Esophagus squamous epithelium (tissue), 4 donors: ENCODE measurements around the gene SYNRG.

Source experiments
- CTCF ChIP-seq, 6 experiments: fragments of 450-650 bp in 4 of 6; fragments of 200-600 bp in 2 of 6; sonication (generic) in 2 of 6; IDR thresholded peaks; one replicate each; pipeline ENCODE4 v1.5.1; 2016 to 2019; ENCODE audit warnings: antibody characterized with exemption in 6 of 6, mild to moderate bottlenecking in 4 of 6, moderate library complexity in 4 of 6
- POLR2A ChIP-seq, 4 donors: fragments of 450-650 bp; IDR thresholded peaks; one replicate each; pipeline ENCODE4 v1.6.1; 2017; ENCODE audit warnings: antibody characterized with exemption in 4 of 4, mild to moderate bottlenecking in 4 of 4, moderate library complexity in 3 of 4

- TF ChIP-seq POLR2A (IDR thresholded peaks at IDR 0.05) (no peak), CTCF (IDR thresholded peaks at IDR 0.05) (no peak)
Observed at GRCh38 chr17:37505333-37505732, 103.9 kb downstream of the SYNRG start.
